ENCODE measurements around the gene NAV3. TPM values are rescaled to one million over a fixed set of nuclear protein-coding genes. Genes with fewer than 3 reads are reported as not detected.
"Not testable (repeated sequence)": the region's sequence is repeated elsewhere in the genome, so short reads cannot be mapped to it uniquely, and the experiment has no call there.

Gene NAV3
- total RNA-seq, 1 donor from 2014 or later = 313 TPM

DNA sequence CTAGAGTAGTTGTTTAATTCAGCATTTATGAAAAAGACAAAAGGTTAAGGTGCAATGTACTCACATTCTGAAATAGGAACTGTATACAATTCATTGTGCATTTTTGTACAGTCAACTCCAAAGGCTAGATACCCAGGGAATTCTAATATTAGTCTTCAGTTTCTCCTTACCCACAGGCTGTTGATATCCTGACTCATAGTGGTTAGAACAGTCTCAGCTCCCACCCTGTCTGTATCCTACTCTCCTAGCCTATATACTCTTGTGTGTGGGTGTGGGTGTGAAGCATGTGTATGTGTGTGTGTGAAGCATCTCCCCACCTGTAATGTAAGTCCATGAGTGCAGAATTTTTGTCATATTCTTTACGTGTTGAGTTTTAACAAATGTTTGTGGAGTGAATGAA, 229.5 kb downstream of the NAV3 start:
- peak; percentile 16 for DNase-seq

DNA sequence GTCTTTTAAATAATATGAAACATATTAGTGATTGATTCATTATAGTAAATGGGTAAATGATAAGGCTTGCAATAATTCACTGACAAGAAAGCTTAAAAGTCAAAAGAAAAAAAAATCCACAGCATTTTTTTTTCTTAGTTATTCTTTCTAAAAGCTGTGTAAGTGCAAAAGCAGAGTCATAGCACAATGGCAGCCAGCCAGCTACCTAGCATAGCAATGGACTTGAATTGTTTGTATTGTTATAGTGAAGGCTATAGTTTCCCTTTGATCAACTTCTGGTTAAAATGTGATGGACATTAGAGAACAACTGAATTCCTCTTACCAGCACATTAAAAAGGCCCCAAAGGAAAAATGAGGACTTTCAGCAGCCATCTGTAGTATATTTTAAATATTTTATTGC, 232.1 kb downstream of the NAV3 start:
- DNase-seq = no peak

DNA sequence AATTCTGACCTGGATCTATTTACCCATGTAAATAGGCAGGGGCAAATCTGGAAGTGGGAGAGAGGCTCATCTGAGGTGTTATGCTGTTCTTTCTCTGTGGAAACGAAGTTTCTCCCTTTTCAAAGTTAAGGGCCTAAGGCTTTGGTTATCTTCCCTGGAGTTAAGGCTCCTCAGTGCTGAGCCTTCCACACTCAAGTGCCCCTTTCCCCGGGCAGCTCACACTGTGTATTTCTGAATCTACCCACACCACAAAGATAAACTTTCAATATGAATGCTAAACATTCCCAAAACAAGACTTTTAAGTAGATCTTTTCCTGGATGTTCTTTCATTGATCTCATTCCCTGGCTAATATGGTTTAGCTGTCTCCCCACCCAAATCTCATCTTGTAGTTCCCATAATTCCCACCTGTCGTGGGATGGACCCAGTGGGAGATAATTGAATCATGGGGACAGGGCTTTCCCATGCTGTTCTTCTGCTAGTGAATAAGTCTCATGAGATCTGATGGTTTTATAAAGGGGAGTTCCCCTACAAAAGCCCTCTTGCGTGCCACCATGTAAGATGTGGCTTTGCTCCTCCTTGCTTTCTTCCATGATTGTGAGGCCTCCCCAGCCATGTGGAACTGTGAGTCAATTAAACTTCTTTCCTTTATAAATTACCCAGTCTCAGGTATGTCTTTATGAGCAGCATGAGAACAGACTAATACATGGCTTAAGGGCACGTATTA, 251.1 kb downstream of the NAV3 start:
- DNase-seq = no peak

DNA sequence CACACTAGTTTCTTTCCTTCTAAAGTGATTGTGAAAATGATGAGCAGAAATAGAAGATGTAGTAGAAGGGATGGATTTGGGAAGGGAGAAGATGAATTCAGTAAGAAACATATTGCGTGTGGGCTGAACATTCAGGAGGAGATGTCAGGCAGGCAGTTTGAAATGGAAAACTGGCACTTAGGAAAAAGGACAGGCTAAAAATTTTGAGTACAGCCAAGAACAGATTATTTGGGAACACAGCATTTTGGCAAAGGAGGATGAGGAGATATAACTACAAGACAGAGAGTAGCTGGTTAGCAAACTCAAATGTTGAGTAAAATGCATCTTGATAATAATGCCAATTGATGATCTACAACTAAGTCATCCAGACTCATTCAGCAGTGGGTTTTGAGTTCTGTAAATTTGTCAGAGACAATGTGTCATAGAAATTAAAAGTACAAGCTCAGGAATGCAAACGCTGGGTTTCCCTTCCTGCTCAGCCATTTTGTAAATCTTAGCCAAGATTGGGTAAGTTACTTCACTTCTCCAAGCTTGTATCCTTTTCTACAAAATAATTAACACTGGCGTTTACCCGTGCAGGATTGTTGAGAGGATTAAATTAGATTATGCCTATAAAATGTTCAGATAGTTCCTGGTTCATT, 255.0 kb downstream of the NAV3 start:
- no peak for DNase-seq

DNA sequence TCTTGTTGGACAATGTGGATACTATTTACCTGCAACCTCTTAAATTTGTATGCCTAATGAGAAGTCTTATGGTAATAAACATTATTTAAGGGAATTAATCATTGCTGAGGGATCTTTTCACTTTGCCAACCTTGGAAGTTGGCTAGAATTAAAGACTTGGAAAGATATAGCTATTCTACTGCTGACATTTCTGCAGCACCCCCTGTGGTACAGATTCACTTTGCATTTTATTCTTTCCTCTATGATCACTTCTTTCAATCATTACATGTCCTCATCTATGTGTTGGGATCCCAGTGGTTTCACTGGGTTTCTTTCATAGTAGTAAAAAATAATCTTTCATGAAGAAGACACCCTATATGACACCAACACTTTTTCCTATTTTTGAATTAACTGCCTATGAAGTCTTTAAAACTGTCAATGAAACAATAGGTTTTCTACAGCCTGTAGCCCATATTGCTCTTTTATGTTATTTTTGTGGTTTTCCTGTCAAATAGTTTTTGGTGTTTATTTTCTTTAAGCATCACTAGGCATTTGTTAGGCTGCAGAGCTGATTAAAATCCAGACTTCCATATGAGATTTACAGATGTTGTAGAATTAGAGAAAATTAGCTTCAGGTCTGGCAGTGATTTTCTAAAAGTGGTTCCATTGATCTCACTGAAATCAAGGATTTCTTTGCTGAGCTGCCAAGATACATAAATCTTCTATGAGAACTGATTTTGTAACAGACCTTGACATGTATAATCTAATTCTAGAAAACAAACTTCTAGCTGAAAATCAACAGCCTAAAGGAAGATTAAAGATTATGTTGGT, 256.1 kb downstream of the NAV3 start:
- no peak for DNase-seq

DNA sequence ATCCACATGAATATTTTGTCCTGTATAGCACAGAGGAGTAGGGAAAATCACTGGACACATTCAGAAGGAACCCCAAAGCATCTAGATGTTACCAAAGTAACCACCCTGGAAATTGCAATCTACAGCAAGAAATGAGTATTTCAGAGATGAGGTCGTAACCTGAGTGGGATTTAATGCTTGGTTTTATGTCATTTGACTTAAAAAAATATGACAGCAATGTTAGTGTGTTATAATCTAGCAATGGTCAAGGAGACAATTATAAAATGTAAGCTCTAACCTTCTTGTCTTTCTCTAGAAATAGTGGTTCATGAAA, 256.6 kb downstream of the NAV3 start:
- no peak for DNase-seq

DNA sequence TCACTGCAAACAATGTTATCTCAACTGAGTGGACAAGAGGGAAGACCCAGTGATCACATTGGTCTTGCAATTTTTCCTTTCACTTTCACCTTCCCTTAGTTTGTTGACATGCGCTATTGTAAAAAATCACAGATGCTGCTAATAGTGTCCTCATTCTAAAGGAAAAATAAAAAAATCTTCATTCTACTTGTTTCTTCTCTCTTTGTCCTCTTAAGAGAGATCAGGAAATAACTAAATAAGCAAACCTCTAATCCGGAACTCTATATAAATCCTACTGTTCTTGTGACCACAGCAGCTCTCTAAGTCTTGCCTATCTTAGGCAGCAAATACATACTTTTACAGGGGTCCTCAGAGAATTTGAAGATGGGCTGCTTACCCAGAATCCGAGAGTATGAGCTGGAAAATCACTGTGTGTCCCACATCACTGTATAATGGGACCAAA, 257.7 kb downstream of the NAV3 start:
- no peak for DNase-seq

DNA sequence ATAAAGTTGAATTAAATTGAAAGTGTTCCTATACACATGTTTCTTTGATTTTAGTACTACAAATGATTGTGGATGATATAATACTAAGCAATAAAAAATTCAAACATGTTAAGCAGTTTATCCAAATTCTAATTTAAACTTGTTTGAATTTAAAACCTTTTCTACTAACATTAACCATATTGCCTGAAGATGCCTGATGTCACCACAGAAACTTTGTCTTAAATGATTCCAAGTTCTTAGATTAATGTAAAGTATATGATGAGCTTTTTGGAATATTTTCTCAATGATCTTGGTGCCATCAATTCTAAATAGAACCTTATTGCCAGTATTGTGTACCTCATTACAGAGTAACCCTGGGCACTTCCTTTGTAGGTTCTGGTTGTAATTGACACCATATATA, 259.6 kb downstream of the NAV3 start:
- DNase-seq = no peak

DNA sequence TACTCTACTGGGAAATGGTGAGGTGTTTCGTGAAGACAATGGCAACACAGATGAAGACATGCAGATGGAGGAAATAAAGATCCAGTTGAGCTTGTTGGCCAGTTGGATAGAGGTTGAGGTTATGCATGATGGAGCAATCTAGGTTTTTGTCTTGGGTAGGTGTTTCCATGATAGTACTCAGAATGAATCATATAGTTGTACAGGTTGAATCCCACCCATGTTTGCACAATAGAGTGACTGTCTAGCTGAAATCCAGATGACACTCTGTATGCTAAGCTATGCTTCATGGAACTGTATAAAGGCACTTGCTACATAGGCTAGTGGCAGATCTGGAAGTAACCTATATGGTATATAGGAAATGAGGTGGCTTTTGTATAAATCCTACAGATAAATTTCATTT, 264.9 kb downstream of the NAV3 start:
- no peak for DNase-seq

DNA sequence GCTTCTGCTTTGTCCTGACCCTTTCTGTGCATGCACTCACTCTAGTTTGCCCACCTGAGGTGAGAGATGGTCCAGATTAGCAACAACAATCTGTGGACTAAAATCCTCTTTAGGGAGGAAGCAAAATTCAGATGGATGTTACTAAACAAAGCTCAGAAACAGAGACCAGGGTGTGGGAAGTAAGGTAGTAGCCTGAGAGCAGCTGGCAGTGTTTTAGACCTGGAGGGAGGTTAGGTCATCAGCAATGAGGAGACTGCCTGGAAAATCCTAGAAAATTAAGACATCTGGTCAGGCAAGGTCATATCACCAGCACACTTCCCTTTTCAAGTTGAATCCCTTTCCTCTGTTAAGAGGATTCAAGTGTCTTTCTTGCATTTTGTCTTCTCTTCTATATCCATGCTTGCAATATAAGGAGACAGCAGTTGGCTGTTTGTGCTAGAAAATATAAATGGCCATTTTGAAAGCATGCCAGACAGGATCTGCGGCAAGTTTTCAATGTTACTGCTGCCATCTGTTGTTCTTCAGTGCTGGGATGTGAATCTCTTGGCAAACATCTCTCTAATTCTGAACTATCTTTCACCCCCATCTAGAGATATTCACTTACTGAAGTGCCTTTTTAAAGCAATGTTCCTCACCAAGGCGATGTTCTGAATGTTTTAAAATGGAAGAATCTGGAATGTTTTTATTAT, 266.4 kb downstream of the NAV3 start:
- DNase-seq = peak; percentile 34

DNA sequence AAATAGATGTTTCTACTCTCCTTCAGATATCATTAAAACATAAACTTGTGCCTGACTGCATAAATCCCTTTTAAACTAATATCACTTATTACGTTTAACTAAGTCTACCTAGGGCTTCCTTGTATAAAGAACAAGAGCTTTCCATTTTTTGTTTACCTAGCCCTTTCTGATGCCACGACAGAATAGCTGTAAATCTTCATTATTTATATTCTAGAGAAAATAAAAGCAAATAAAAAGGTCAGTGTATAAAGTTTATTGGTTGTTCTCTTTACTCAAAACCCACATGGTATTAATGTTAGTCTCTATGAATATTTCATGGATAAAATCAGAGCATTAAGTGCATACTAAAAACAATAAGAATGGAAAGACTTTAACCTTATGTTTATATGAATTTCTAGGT, 269.1 kb downstream of the NAV3 start:
- DNase-seq = no peak

DNA sequence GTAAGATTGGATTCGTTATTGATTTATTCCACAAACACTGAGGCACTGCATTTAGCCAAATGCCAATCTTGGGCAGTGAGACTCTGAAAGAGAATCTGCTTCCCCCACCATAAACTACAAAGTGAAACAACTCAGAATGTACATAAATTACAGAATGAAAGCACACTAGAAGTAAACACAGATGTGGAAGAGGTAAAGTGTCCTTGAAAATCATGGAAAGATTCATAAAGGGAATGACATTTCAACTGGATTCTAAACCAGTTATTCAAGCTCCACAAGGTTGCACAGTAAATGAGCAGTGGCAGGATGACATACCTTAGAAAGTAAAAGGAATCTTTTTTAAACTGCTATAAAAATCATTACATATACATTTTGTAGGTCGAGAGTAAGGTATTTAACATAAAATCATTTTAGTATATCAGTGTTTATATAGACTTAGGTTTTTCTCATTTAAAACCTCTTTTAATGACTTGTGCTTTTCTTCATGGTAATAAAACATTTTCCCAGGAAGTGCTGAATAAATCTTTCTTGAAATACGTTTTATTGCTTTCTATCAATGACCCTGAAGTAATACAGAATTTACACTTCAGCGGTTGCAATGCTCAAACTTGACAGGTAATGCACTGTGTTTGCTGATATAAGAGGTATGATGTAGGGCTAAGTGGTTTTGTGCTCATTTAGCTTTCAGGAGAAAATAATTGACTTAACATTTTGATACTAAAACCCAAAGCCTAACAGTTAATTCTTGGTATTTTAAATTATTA, 270.6 kb downstream of the NAV3 start:
- no peak for DNase-seq

DNA sequence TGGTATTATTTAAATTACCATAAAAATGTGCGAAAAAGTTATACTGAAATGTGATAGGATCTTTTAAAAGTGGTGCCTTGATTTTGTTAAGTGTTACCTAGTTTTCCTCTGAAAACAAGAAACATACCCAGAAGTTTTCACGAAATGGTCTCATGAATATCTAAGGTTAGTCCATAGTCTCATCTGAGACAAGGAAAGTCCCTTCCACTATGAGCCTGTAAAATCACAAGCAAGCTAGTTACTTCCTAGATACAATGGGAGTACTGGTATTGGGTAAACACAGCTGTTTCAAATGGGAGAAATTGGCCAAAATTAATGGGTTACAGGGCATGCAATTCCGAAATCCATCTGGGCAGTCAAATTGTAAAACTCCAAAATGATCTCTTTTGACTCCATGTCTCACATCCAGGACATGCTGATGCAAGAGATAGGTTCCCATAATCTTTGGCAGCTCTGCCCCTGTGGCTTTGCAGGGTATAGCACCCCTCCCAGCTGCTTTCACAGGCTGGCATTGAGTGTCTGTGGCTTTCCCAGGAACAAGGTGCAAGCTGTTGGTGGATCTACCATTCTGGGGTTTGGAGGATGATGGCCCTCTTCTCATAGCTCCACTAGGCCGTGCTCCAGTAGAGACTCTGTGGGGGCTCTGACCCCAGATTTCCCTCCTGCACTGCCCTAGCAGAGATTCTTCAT, 271.4 kb downstream of the NAV3 start:
- DNase-seq = no peak

DNA sequence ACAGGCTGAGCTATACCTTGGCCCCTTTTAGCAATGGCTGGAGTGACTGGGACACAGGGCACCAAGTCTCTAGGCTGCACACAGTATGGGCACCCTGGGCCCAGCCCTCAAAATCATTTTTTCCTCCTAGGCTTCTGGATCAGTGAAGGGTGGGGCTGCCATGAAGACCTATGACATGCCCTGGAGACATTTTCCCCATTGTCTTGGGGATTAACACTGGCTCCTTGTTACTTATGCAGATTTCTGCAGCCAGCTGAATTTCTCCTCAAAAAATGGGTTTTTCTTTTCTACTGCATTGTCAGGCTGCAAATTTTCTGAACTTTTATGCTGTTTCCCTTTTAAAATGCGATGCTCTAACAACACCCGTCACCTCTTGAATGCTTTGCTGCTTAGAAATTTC, 272.1 kb downstream of the NAV3 start:
- DNase-seq = not testable (repeated sequence)

DNA sequence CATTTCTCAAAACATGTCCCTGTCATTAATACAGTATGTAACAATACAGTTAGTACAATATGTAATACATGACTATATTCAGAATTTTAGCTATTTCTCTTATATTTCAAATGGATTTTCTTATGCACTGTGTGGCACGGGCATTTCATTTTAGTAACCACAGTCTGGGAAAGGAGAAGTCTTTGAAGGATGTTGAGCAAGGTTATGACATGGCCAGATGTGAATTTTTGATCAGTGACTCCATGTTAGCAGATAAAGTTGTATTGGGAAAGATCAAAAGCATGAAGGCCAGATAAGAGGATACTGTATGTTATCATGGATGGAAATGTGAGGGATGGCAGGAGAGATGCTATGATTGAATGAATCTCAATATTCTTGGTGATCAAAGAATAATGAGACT, 285.2 kb downstream of the NAV3 start:
- DNase-seq = no peak

DNA sequence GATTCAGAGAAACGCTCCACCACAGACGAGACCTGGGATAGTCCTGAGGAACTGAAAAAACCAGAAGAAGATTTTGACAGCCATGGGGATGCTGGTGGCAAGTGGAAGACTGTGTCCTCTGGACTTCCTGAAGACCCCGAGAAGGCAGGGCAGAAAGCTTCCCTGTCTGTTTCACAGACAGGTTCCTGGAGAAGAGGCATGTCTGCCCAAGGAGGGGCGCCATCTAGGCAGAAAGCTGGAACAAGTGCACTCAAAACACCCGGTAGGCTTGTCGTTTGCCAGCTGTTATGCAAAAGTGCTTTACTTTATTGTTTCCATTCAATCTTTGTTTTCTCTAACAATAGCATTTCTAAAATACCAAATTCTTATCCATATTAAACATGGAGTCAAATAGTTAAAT, 287.3 kb downstream of the NAV3 start:
- no peak for DNase-seq

DNA sequence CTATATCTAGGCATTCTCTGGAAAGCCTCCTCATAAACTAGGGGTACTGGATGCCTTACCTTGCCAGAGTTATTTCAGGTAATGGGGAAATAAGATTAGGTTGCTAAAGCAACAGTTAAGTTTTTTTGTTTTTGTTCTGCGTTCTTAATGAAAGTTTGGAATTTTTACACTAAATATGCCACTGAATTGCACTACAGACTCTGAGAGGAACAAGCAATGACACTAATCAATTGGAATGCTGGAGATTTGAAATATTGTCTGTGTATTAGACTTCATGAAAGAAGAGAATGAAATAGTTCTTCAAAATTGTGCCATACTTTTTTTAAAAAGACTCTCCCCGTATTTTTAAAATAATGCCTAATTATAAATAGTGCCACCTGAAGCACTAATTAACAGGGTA, 287.8 kb downstream of the NAV3 start:
- no peak for DNase-seq

DNA sequence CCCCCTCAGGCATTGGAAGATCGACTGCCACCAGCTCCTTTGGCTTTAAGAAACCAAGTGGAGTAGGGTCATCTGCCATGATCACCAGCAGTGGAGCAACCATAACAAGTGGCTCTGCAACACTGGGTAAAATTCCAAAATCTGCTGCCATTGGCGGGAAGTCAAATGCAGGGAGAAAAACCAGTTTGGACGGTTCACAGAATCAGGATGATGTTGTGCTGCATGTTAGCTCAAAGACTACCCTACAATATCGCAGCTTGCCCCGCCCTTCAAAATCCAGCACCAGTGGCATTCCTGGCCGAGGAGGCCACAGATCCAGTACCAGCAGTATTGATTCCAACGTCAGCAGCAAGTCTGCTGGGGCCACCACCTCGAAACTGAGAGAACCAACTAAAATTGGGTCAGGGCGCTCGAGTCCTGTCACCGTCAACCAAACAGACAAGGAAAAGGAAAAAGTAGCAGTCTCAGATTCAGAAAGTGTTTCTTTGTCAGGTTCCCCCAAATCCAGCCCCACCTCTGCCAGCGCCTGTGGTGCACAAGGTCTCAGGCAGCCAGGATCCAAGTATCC, 288.7 kb downstream of the NAV3 start:
- no peak for DNase-seq

DNA sequence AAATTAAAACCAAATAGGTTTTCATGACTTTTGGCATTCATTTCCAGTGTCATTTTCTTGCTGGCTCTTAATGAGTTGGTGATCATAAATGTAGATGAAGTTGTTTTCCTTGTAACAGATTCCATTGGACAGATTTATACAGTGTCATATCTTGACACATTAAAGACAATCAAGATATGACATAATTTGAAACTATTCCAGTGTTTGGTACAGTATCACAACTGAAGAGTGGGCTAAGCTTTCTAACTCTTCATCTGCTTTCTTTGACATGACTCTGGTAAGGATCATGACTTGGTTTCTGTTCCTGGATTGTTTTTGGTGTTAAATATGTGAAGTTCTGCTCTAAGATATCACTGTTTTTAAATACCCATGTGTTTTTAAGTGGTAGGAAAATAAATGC, 289.6 kb downstream of the NAV3 start:
- DNase-seq = no peak

DNA sequence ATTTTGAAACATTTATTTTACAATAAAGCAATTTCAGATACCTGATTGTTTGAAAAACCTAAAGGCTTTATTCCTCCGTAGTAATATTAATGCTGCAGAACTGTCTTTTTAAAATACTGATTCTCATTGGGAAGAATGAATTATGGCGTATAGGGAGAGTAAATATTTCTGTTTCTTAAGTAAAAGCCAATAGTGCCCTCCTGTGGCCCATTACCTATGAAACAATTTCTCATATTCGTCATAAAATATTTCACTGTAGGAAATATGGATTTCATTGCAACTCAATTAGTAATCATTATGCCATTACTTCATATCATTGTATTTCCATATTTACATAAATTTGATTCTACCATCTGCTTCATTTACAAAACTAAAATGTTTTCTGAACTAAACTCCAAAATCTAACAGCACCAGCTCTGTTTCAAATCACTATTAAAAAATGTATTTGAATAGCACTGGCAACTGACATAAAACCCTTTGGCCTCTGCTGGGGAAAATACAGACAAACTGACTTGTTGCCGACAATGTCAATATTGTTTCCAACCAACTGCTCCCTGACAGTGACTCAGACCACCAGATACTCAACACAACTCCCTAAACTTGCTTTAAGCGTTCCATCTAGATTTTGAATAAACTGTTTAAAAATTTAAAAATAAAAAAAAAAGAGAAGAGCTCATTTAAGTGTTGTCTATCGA, 290.3 kb downstream of the NAV3 start:
- no peak for DNase-seq
